ENCODE results near the gene PRPH2. TPM values are rescaled to one million over a fixed set of nuclear protein-coding genes. Genes with fewer than 3 reads are reported as not detected.
"Not testable (repeated sequence)": the region's sequence is repeated elsewhere in the genome, so short reads cannot be mapped to it uniquely, and the experiment has no call there.

The PRPH2 gene
- total RNA-seq, 2 experiments from 2014 or later, result not detected

- DNase-seq, result no peak
- CTCF ChIA-PET, result no interaction called here
- intact Hi-C loops (cut with micrococcal nuclease), result no loop called here
- H3K9me3 Mint-ChIP-seq, result peaks cover 10% of the 10 kb centered on the region
- POLR2A ChIA-PET, result no interaction called here
- no peaks in the 10 kb centered on the region for H3K4me1 Mint-ChIP-seq (ENCODE audit: low read depth)
- no peaks in the 10 kb centered on the region for H3K36me3 Mint-ChIP-seq
- no peak overlapping the region for H3K27ac Mint-ChIP-seq
- H3K4me3 Mint-ChIP-seq, result no peak overlapping the region
- H3K27me3 Mint-ChIP-seq, result no peaks in the 10 kb centered on the region
These were observed 10.5 kb downstream of the PRPH2 start for GRCh38 chr6:42711930-42712329.

GRCh38 chr6:42710316-42710715, 12.1 kb downstream of the PRPH2 start:
- CTCF ChIA-PET, result no interaction called here
- intact Hi-C loops (cut with micrococcal nuclease), result no loop called here
- Mint-ChIP-seq H3K4me3 (no peak overlapping the region), H3K27me3 (no peaks in the 10 kb centered on the region), H3K27ac (no peak overlapping the region), H3K4me1 (ENCODE audit: low read depth) (no peaks in the 10 kb centered on the region), H3K9me3 (peaks cover 10% of the 10 kb centered on the region), H3K36me3 (no peaks in the 10 kb centered on the region)
- POLR2A ChIA-PET, result no interaction called here
- no peak for DNase-seq

- ChIA-PET CTCF (no interaction called here), POLR2A (no interaction called here)
- H3K4me1 Mint-ChIP-seq (ENCODE audit: low read depth), result no peaks in the 10 kb centered on the region
- H3K27me3 Mint-ChIP-seq, result no peaks in the 10 kb centered on the region
- no peak overlapping the region for H3K27ac Mint-ChIP-seq
- peaks cover 10% of the 10 kb centered on the region for H3K9me3 Mint-ChIP-seq
- intact Hi-C loops (cut with micrococcal nuclease), result no loop called here
- H3K4me3 Mint-ChIP-seq, result no peak overlapping the region
- H3K36me3 Mint-ChIP-seq, result no peaks in the 10 kb centered on the region
- DNase-seq, result no peak
These were observed 12.5 kb downstream of the PRPH2 start for GRCh38 chr6:42709871-42710270.

- Mint-ChIP-seq H3K36me3 (no peaks in the 10 kb centered on the region), H3K27me3 (no peaks in the 10 kb centered on the region), H3K27ac (no peak overlapping the region), H3K9me3 (peaks cover 10% of the 10 kb centered on the region), H3K4me1 (ENCODE audit: low read depth) (no peaks in the 10 kb centered on the region), H3K4me3 (no peak overlapping the region)
- intact Hi-C loops (cut with micrococcal nuclease), result no loop called here
- CTCF ChIA-PET, result interaction anchor here (0.5 kb wide), 1 partner anchor 168 kb away, joined by 4 read pairs; no protein-coding TSS in a partner anchor
- POLR2A ChIA-PET, result no interaction called here
- no peak for DNase-seq
These were observed 14.3 kb downstream of the PRPH2 start for GRCh38 chr6:42708096-42708495.

GRCh38 chr6:42707595-42707994, 14.8 kb downstream of the PRPH2 start:
- H3K27me3 Mint-ChIP-seq, result no peaks in the 10 kb centered on the region
- no peak for DNase-seq
- ChIA-PET POLR2A (no interaction called here), CTCF (no interaction called here)
- no peak overlapping the region for H3K4me3 Mint-ChIP-seq
- H3K36me3 Mint-ChIP-seq, result no peaks in the 10 kb centered on the region
- peaks cover 10% of the 10 kb centered on the region for H3K9me3 Mint-ChIP-seq
- H3K27ac Mint-ChIP-seq, result no peak overlapping the region
- no peaks in the 10 kb centered on the region for H3K4me1 Mint-ChIP-seq (ENCODE audit: low read depth)
- intact Hi-C loops (cut with micrococcal nuclease), result no loop called here

- no peak overlapping the region for H3K4me3 Mint-ChIP-seq
- intact Hi-C loops (cut with micrococcal nuclease), result no loop called here
- POLR2A ChIA-PET, result no interaction called here
- no peak overlapping the region for H3K27ac Mint-ChIP-seq
- CTCF ChIA-PET, result interaction anchor here (0.6 kb wide), 1 partner anchor 196 kb away, joined by 3 read pairs; no protein-coding TSS in a partner anchor
- DNase-seq, result no peak
- H3K4me1 Mint-ChIP-seq (ENCODE audit: low read depth), result no peaks in the 10 kb centered on the region
- no peaks in the 10 kb centered on the region for H3K36me3 Mint-ChIP-seq
- no peaks in the 10 kb centered on the region for H3K9me3 Mint-ChIP-seq
- no peaks in the 10 kb centered on the region for H3K27me3 Mint-ChIP-seq
These were observed 17.4 kb downstream of the PRPH2 start for GRCh38 chr6:42704937-42705374.

- Mint-ChIP-seq H3K27me3 (no peaks in the 10 kb centered on the region), H3K9me3 (no peaks in the 10 kb centered on the region), H3K36me3 (no peaks in the 10 kb centered on the region), H3K4me3 (no peak overlapping the region), H3K4me1 (ENCODE audit: low read depth) (no peaks in the 10 kb centered on the region), H3K27ac (no peak overlapping the region)
- intact Hi-C loops (cut with micrococcal nuclease), result no loop called here
- no peak for DNase-seq
- ChIA-PET CTCF (interaction anchor here (0.6 to 2.6 kb wide), 3 partner anchors 12 to 196 kb away, joined by 3 to 10 read pairs (median 4); no protein-coding TSS in a partner anchor), POLR2A (no interaction called here)
These were observed 18.0 kb downstream of the PRPH2 start for GRCh38 chr6:42704251-42704936.

GRCh38 chr6:42702786-42703185, 19.6 kb downstream of the PRPH2 start:
- POLR2A ChIA-PET; H3K36me3 Mint-ChIP-seq; H3K4me1 Mint-ChIP-seq (ENCODE audit: low read depth); H3K27ac Mint-ChIP-seq; intact Hi-C loops (cut with micrococcal nuclease); H3K9me3 Mint-ChIP-seq; DNase-seq; H3K27me3 Mint-ChIP-seq; H3K4me3 Mint-ChIP-seq: not testable (repeated sequence)
- CTCF ChIA-PET, result interaction anchor here (1.4 to 2.6 kb wide), 2 partner anchors 10 to 24 kb away, joined by 4 to 10 read pairs; no protein-coding TSS in a partner anchor

- POLR2A ChIA-PET, result no interaction called here
- H3K9me3 Mint-ChIP-seq, result no peaks in the 10 kb centered on the region
- intact Hi-C loops (cut with micrococcal nuclease), result no loop called here
- DNase-seq, result no peak
- CTCF ChIA-PET, result interaction anchor here (1.4 to 2.6 kb wide), 2 partner anchors 24 to 441 kb away, joined by 3 to 10 read pairs; no protein-coding TSS in a partner anchor
- H3K4me3 Mint-ChIP-seq, result no peak overlapping the region
- no peaks in the 10 kb centered on the region for H3K27me3 Mint-ChIP-seq
- H3K27ac Mint-ChIP-seq, result no peak overlapping the region
- H3K36me3 Mint-ChIP-seq, result no peaks in the 10 kb centered on the region
- H3K4me1 Mint-ChIP-seq (ENCODE audit: low read depth), result no peaks in the 10 kb centered on the region
These were observed 20.2 kb downstream of the PRPH2 start for GRCh38 chr6:42702200-42702599.

- Mint-ChIP-seq H3K4me1 (ENCODE audit: low read depth) (peaks cover 9% of the 10 kb centered on the region), H3K27me3 (no peaks in the 10 kb centered on the region), H3K27ac (no peak overlapping the region), H3K4me3 (no peak overlapping the region), H3K36me3 (peaks cover 5% of the 10 kb centered on the region), H3K9me3 (no peaks in the 10 kb centered on the region)
- POLR2A ChIA-PET, result no interaction called here
- intact Hi-C loops (cut with micrococcal nuclease), result no loop called here
- CTCF ChIA-PET, result interaction anchor here (1.2 kb wide), 1 partner anchor 200 kb away, joined by 3 read pairs; no protein-coding TSS in a partner anchor
- DNase-seq, result no peak
These were observed 24.2 kb downstream of the PRPH2 start for GRCh38 chr6:42698217-42698616.

GRCh38 chr6:42697268-42697655, 25.1 kb downstream of the PRPH2 start:
- Mint-ChIP-seq H3K27me3 (no peaks in the 10 kb centered on the region), H3K4me3 (no peak overlapping the region), H3K36me3 (peaks cover 12% of the 10 kb centered on the region), H3K4me1 (ENCODE audit: low read depth) (peaks cover 17% of the 10 kb centered on the region), H3K27ac (no peak overlapping the region), H3K9me3 (no peaks in the 10 kb centered on the region)
- ChIA-PET CTCF (interaction anchor here (1.2 kb wide), 1 partner anchor 201 kb away, joined by 3 read pairs; no protein-coding TSS in a partner anchor), POLR2A (no interaction called here)
- intact Hi-C loops (cut with micrococcal nuclease), result no loop called here
- DNase-seq, result no peak

- ChIA-PET CTCF (no interaction called here), POLR2A (no interaction called here)
- Mint-ChIP-seq H3K4me1 (ENCODE audit: low read depth) (peaks cover 18% of the 10 kb centered on the region), H3K27ac (no peak overlapping the region), H3K9me3 (no peaks in the 10 kb centered on the region), H3K4me3 (no peak overlapping the region), H3K36me3 (peaks cover 12% of the 10 kb centered on the region), H3K27me3 (no peaks in the 10 kb centered on the region)
- intact Hi-C loops (cut with micrococcal nuclease), result no loop called here
- no peak for DNase-seq
These were observed 25.7 kb downstream of the PRPH2 start for GRCh38 chr6:42696526-42697267.
